Esophagus muscularis mucosa (tissue), 4 donors: ENCODE results near the gene CD59. TPM values are rescaled to one million over a fixed set of nuclear protein-coding genes. Genes with fewer than 3 reads are reported as not detected.

Experiments
- DNase-seq: peaks from one replicate; pipeline ENCODE4 v3.0.0-alpha.2; 2017; ENCODE audit errors: extremely low spot score
- H3K27ac ChIP-seq, 4 donors: fragments of 200-600 bp; sonication (generic); replicated peaks in 1 of 4; 1 replicate in 3 of 4; 2 replicates in 1 of 4; pipeline ENCODE4 v1.5.1; 2016 to 2019; ENCODE audit warnings: mild to moderate bottlenecking in 1 of 4
- H3K27me3 ChIP-seq, 4 donors: fragments of 200-600 bp; sonication (generic); one replicate each; pipeline versions ENCODE4 v1.5.1 to v1.6.0; 2016 to 2019
- H3K36me3 ChIP-seq, 4 donors: fragments of 200-600 bp; sonication (generic); one replicate each; pipeline ENCODE4 v1.5.1; 2016 to 2019
- H3K4me1 ChIP-seq, 4 donors: fragments of 200-600 bp; sonication (generic); one replicate each; pipeline ENCODE4 v1.5.1; 2016 to 2019
- H3K4me3 ChIP-seq, 4 donors: fragments of 200-600 bp; sonication (generic); 1 replicate in 2 of 4; 2 replicates in 2 of 4; pipeline ENCODE4 v1.5.1; 2016 to 2019; ENCODE audit warnings: mild to moderate bottlenecking in 4 of 4, moderate library complexity in 1 of 4
- H3K9me3 ChIP-seq, 4 donors: fragments of 200-600 bp; sonication (generic); 1 replicate in 3 of 4; 2 replicates in 1 of 4; pipeline ENCODE4 v1.5.1; 2016 to 2019
- CTCF ChIP-seq, 3 experiments: fragments of 200-600 bp in 2 of 3; fragments of 450-650 bp in 1 of 3; sonication (generic) in 2 of 3; IDR thresholded peaks; one replicate each; pipeline ENCODE4 v1.5.1; 2017 to 2019; ENCODE audit warnings: antibody characterized with exemption in 3 of 3, mild to moderate bottlenecking in 2 of 3, moderate library complexity in 1 of 3
- EP300 ChIP-seq: sonication (generic); formaldehyde crosslinking; IDR thresholded peaks from one replicate; pipeline ENCODE4 v1.6.1; 2017; ENCODE audit warnings: antibody characterized with exemption
- POLR2A ChIP-seq: fragments of 450-650 bp; IDR thresholded peaks from one replicate; pipeline ENCODE4 v1.6.1; 2017; ENCODE audit warnings: antibody characterized with exemption, moderate library complexity, mild to moderate bottlenecking, low read depth
- POLR2AphosphoS5 ChIP-seq, 2 donors: sonication (generic); formaldehyde crosslinking; IDR thresholded peaks; one replicate each; pipeline ENCODE4 v1.6.1; 2017; ENCODE audit warnings: antibody characterized with exemption in 2 of 2
- WGBS: methylation state at CpG from one replicate; pipeline ENCODE4 v1.1.5; 2018; 5-methylcytosine and 5-hydroxymethylcytosine counted together
- intact Hi-C: fragments of 100-400 bp; cut with DNase I; formaldehyde crosslinking; loops from one replicate; pipeline ENCODE4 v1.15.1; 2023
- total RNA-seq, 4 donors: library from RNA; depleted of rRNA; stranded (reverse); fragments of >200 nt; gene quantifications; one replicate each; pipeline versions ENCODE4 v1.1.0 to v1.2.1, GENCODE V29; 2016

Gene CD59
- total RNA-seq, 4 donors from 2014 or later = 135 to 528 (median 378) TPM

GRCh38 chr11:33699515-33700062, 36.6 kb downstream of the CD59 start:
- Histone ChIP-seq H3K27me3 (no peaks in the 10 kb centered on the region), H3K4me3 (peak overlapping the region in 3 of 4 donors; percentile 61 to 67 (median 62)), H3K9me3 (no peaks in the 10 kb centered on the region), H3K4me1 (peaks cover 55 to 62% (median 59%) of the 10 kb centered on the region in 4 donors), H3K36me3 (peaks cover 0 to 5% (median 1%) of the 10 kb centered on the region in 4 donors), H3K27ac (peak overlapping the region; percentile 67 to 79 (median 79))
- TF ChIP-seq POLR2AphosphoS5 (IDR thresholded peaks at IDR 0.05) (no peak), CTCF (IDR thresholded peaks at IDR 0.05) (no peak), POLR2A (no peak), EP300 (no peak)
- 75% methylated on average over 12 of the region's 12 CpGs for WGBS
- no peak for DNase-seq
- intact Hi-C loops = loop anchor here (5.0 to 10.0 kb wide), 2 partner anchors 33 to 545 kb away; no protein-coding TSS in a partner anchor

DNA sequence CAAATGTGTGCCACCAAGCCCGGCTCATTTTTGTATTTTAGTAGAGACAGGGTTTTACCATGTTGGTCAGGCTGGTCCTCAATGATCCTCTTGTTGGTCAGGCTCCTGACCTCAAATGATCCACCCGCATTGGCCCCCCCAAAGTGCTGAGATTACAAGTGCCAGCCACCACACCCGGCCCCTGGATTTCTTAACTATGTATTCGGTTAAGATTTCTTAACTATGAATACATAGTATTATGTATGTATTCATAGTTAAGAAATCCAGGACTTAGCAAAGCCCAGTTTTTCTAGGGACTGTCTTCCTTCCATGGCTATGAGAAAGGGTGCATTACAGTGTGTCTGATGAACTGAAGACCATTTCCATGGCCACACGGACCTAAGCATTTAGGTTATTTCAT, 37.3 kb downstream of the CD59 start:
- no peak for TF ChIP-seq POLR2A
- no peak for TF ChIP-seq POLR2AphosphoS5 (IDR thresholded peaks at IDR 0.05)
- TF ChIP-seq EP300 = no peak
- no peak for TF ChIP-seq CTCF (IDR thresholded peaks at IDR 0.05)
- H3K9me3 ChIP-seq = no peaks in the 10 kb centered on the region
- WGBS = 91% methylated on average over 5 of the region's 5 CpGs
- H3K4me1 ChIP-seq = peaks cover 55 to 62% (median 60%) of the 10 kb centered on the region in 4 donors
- no peaks in the 10 kb centered on the region for H3K36me3 ChIP-seq
- H3K4me3 ChIP-seq = no peak overlapping the region
- intact Hi-C loops = loop anchor here (5.0 to 10.0 kb wide), 2 partner anchors 33 to 544 kb away; no protein-coding TSS in a partner anchor
- no peak overlapping the region for H3K27ac ChIP-seq
- DNase-seq = no peak
- H3K27me3 ChIP-seq = no peaks in the 10 kb centered on the region

DNA sequence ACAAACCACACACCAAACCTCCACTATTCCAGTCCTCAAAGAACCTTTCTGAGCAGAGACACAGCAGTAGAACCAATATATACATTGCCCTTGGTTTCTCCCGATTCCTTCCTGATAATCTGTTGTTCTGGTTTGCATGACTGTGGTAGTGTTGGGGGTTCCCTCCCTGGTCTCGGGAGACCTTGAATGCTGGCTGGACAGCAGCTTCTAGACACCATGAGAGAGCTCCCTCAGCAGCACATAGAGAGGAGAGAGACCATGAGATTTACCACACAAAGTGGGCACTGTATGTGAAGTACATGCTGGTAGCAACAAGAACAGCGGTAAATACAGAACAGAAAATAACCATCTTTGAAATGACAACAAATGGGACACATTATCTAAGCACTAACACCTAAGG, 38.2 kb downstream of the CD59 start:
- no peak for TF ChIP-seq POLR2A
- TF ChIP-seq POLR2AphosphoS5 (IDR thresholded peaks at IDR 0.05) = no peak
- no peak for TF ChIP-seq EP300
- intact Hi-C loops = loop anchor here (5.0 to 10.0 kb wide), 2 partner anchors 34 to 543 kb away; no protein-coding TSS in a partner anchor
- Histone ChIP-seq H3K36me3 (no peaks in the 10 kb centered on the region), H3K4me1 (peaks cover 54 to 62% (median 58%) of the 10 kb centered on the region in 4 donors), H3K4me3 (no peak overlapping the region), H3K27ac (no peak overlapping the region), H3K27me3 (no peaks in the 10 kb centered on the region), H3K9me3 (no peaks in the 10 kb centered on the region)
- WGBS = 70% methylated on average over 3 of the region's 3 CpGs
- no peak for DNase-seq

DNA sequence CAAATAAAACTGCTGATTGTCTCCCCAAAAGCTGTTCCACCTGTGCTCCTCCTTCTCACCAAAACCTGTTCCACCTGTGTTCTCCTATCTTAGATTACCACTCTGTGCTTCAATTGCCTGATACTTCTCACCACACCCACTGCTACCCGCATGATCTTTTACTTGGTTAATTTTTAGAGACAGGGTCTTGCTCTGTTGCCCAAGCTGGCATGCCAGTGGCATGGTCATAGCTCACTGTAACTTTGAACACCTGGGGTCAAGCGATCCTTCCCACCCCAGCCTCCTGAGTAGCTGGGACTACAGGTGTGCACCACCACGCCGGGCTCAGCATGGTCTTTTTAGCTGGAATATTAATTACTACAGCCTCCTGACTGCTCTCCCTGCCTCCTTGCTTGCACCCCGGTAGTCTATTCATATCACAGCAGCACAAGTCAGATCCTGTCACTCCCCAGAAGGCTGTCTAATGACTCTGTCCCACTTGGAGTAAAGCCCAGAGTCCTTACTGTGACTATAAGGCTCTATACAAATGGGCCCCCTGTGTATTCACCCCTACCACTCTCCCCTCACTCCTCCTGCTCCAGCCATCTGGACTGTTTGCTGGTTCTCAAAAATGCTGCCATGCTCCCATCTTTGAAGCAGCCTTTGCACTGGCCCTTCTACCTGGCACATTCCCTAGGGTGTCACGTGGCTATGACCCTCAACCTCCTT, 39.1 kb downstream of the CD59 start:
- TF ChIP-seq EP300 (no peak), CTCF (IDR thresholded peaks at IDR 0.05) (no peak), POLR2AphosphoS5 (IDR thresholded peaks at IDR 0.05) (no peak), POLR2A (no peak)
- Histone ChIP-seq H3K27me3 (no peaks in the 10 kb centered on the region), H3K9me3 (no peaks in the 10 kb centered on the region), H3K27ac (no peak overlapping the region), H3K36me3 (no peaks in the 10 kb centered on the region), H3K4me3 (no peak overlapping the region), H3K4me1 (peaks cover 57 to 64% (median 59%) of the 10 kb centered on the region in 4 donors)
- intact Hi-C loops = loop anchor here (5.0 to 10.0 kb wide), 2 partner anchors 35 to 542 kb away; no protein-coding TSS in a partner anchor
- 85% methylated on average over 6 of the region's 6 CpGs for WGBS
- no peak for DNase-seq

DNA sequence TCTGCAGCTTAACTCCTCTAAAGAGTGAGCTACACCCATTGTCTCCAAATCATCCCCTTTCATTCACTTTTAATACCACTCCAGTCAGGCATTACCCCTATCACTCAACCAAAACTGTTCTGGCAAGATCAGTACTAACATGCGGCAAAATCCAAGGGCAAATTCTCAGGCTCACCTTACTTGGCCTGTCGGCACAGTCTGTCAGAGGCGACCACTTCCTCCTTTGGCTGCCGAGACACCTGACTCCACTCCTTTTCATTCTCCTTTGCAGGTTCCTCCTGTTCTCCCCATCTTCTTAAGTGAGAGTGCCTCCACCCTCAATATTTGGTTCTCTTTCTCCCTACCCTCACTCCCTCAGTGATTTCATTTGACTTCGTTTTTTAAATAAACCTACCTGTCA, 39.8 kb downstream of the CD59 start:
- no peak for DNase-seq
- Histone ChIP-seq H3K4me1 (peaks cover 57 to 64% (median 58%) of the 10 kb centered on the region in 4 donors), H3K4me3 (no peak overlapping the region), H3K36me3 (no peaks in the 10 kb centered on the region), H3K27ac (no peak overlapping the region), H3K9me3 (no peaks in the 10 kb centered on the region), H3K27me3 (no peaks in the 10 kb centered on the region)
- 84% methylated on average over 5 of the region's 5 CpGs for WGBS
- intact Hi-C loops = loop anchor here (5.0 to 10.0 kb wide), 2 partner anchors 36 to 542 kb away; no protein-coding TSS in a partner anchor
- TF ChIP-seq CTCF (IDR thresholded peaks at IDR 0.05) (no peak), EP300 (no peak), POLR2A (no peak), POLR2AphosphoS5 (IDR thresholded peaks at IDR 0.05) (no peak)
